Endothelial cell of umbilical vein (primary cell): ENCODE data around the gene TIRAP. TPM values are rescaled to one million over a fixed set of nuclear protein-coding genes. Genes with fewer than 3 reads are reported as not detected.

Source experiments
- BruUV-seq: library from RNA; stranded (reverse); fragments of 400-500 nt; replicated peaks from 2 replicates; lab custom pipeline; 2021; lab: Mats Ljungman, UMichigan
- CTCF ChIA-PET: fragments of 300-600, 350-600 bp; sonication (Branson Sonifier 250); formaldehyde crosslinking; loops from one replicate; lab custom pipeline; 2021; ENCODE audit warnings: antibody characterized with exemption, inconsistent platforms; lab: Charles Lee
- POLR2A ChIA-PET: fragments of 300-600, 350-600 bp; sonication (Branson Sonifier 250); formaldehyde crosslinking; loops from one replicate; lab custom pipeline; 2021; ENCODE audit warnings: antibody characterized with exemption, inconsistent platforms; lab: Charles Lee
- DNase-seq: peaks from one replicate; pipeline ENCODE4 v3.0.0-alpha.2; 2011; ENCODE audit warnings: low read depth, low spot score
- FAIRE-seq: peaks from 2 replicates; lab custom pipeline; 2011; peaks lifted over from hg19 to GRCh38; lab: Jason Lieb, UNC
- H2AFZ ChIP-seq: 2 replicates; pipeline ENCODE4 v1.6.0; 2012; ENCODE audit warnings: low read depth, low read length, control low read depth, inconsistent platforms
- H3K27ac ChIP-seq: 2 replicates; pipeline ENCODE4 v1.5.1; 2011; ENCODE audit warnings: low read depth, mild to moderate bottlenecking, control low read depth, low read length, moderate library complexity; ENCODE audit not compliant: insufficient read depth
- H3K27me3 ChIP-seq, 2 experiments: 2 replicates each; pipeline versions ENCODE4 v1.6.0 to v1.6.1; 2011; ENCODE audit warnings: low read length in 2 of 2, mixed read lengths in 1 of 2; ENCODE audit not compliant: control insufficient read depth in 2 of 2, insufficient read depth in 2 of 2
- H3K36me3 ChIP-seq, 2 experiments: 2 replicates in 1 of 2; 3 replicates in 1 of 2; pipeline ENCODE4 v1.5.1; 2011; ENCODE audit warnings: low read length in 2 of 2, mild to moderate bottlenecking in 1 of 2, moderate library complexity in 1 of 2; ENCODE audit not compliant: control insufficient read depth in 2 of 2, insufficient read depth in 2 of 2; ENCODE audit errors: extremely low read depth in 1 of 2
- H3K4me1 ChIP-seq: 3 replicates; pipeline ENCODE4 v1.5.1; 2011; ENCODE audit warnings: mild to moderate bottlenecking, low read length; ENCODE audit not compliant: control insufficient read depth, insufficient read depth; ENCODE audit errors: extremely low read depth
- H3K4me2 ChIP-seq: 2 replicates; pipeline ENCODE4 v1.6.1; 2011; ENCODE audit warnings: low read length, control low read depth, mixed read lengths; ENCODE audit not compliant: insufficient read depth
- H3K4me3 ChIP-seq, 3 experiments: fragments of 200-600 bp in 1 of 3; sonication (generic), shearing (Covaris generic) in 1 of 3; replicated peaks in 1 of 3; 2 replicates each; pipeline ENCODE4 v1.5.1; 2011 to 2016; ENCODE audit warnings: control low read depth in 3 of 3, low read length in 3 of 3, mild to moderate bottlenecking in 2 of 3, inconsistent platforms in 1 of 3, low read depth in 1 of 3, moderate library complexity in 1 of 3; ENCODE audit not compliant: insufficient read depth in 1 of 3
- H3K79me2 ChIP-seq: 2 replicates; pipeline ENCODE4 v1.6.0; 2012; ENCODE audit warnings: low read length, inconsistent platforms; ENCODE audit not compliant: control insufficient read depth, insufficient read depth
- H3K9ac ChIP-seq: replicated peaks from 2 replicates; pipeline ENCODE3; 2011; ENCODE audit warnings: low read length, control low read depth; ENCODE audit not compliant: insufficient read depth; ENCODE audit errors: extremely low read depth
- H3K9me1 ChIP-seq: replicated peaks from 3 replicates; pipeline ENCODE4 v1.6.0; 2011; ENCODE audit warnings: mild to moderate bottlenecking, low read length; ENCODE audit not compliant: control insufficient read depth, insufficient read depth; ENCODE audit errors: extremely low read depth
- H3K9me3 ChIP-seq: replicated peaks from 2 replicates; pipeline ENCODE4 v1.5.1; 2012; ENCODE audit warnings: low read length, inconsistent platforms; ENCODE audit not compliant: control insufficient read depth, insufficient read depth
- H4K20me1 ChIP-seq: replicated peaks from 2 replicates; pipeline ENCODE3; 2011; ENCODE audit warnings: mild to moderate bottlenecking, low read length; ENCODE audit not compliant: control insufficient read depth, insufficient read depth; ENCODE audit errors: extremely low read depth
- CTCF ChIP-seq, 2 donors: IDR thresholded peaks; 1 replicate in 1 of 2; 2 replicates in 1 of 2; pipeline ENCODE4 v1.5.1; 2011; ENCODE audit warnings: low read length in 2 of 2, mild to moderate bottlenecking in 2 of 2, moderate library complexity in 2 of 2, control low read depth in 1 of 2, inconsistent platforms in 1 of 2, low read depth in 1 of 2; ENCODE audit not compliant: insufficient read depth in 1 of 2; ENCODE audit errors: extremely low read depth in 1 of 2
- EZH2 ChIP-seq: IDR thresholded peaks from 2 replicates; pipeline ENCODE4 v1.6.1; 2012; ENCODE audit warnings: borderline replicate concordance, low read depth, mild to moderate bottlenecking, moderate library complexity, low read length, inconsistent platforms; ENCODE audit not compliant: severe bottlenecking
- FOS ChIP-seq: IDR thresholded peaks from 2 replicates; pipeline ENCODE4 v1.6.1; 2011; ENCODE audit warnings: mild to moderate bottlenecking, low read length, moderate library complexity, borderline replicate concordance; ENCODE audit not compliant: insufficient read depth
- GATA2 ChIP-seq: IDR thresholded peaks from 2 replicates; pipeline ENCODE4 v1.7.0; 2011; ENCODE audit warnings: low read depth, mild to moderate bottlenecking, moderate library complexity, mixed read lengths, low read length; ENCODE audit not compliant: insufficient read length, insufficient read depth
- JUN ChIP-seq: IDR thresholded peaks from 2 replicates; pipeline ENCODE4 v1.6.1; 2011; ENCODE audit warnings: borderline replicate concordance, low read depth; ENCODE audit not compliant: insufficient read length, insufficient read depth
- MYC ChIP-seq: IDR thresholded peaks from one replicate; pipeline ENCODE4 v1.6.1; 2011; ENCODE audit warnings: mild to moderate bottlenecking, low read depth, low read length
- POLR2A ChIP-seq: IDR thresholded peaks from 2 replicates; pipeline ENCODE4 v1.6.1; 2012; ENCODE audit warnings: low read depth, mild to moderate bottlenecking, control low read depth, low read length
- POLR2AphosphoS5 ChIP-seq: IDR thresholded peaks from 2 replicates; pipeline ENCODE4 v1.6.1; 2012; ENCODE audit warnings: low read depth, mild to moderate bottlenecking, control low read depth, low read length, moderate library complexity; ENCODE audit not compliant: insufficient read depth
- dilution Hi-C: fragments of 300-500 bp; cut with MboI; formaldehyde crosslinking; loops from one replicate; pipeline ENCODE4 v1.15.0; 2019; ENCODE audit warnings: low sequenced_read_pairs; ENCODE audit not compliant: extremely low pct_ligation_motif_present
- intact Hi-C: fragments of 100-400 bp; cut with micrococcal nuclease; formaldehyde crosslinking; loops from one replicate; pipeline ENCODE4 v1.10.0; 2022
- polyA plus RNA-seq, 4 experiments: library from polyadenylated mRNA; depleted of rRNA in 3 of 4; stranded (reverse) in 3 of 4; unstranded in 1 of 4; fragments of >200 nt; gene quantifications; 2 replicates each; pipeline versions ENCODE4 v1.2.1 to v1.2.3, GENCODE V29; 2011 to 2012; ENCODE audit warnings: missing spikeins in 1 of 4
- total RNA-seq: library from RNA; stranded (reverse); gene quantifications from 2 replicates; pipeline ENCODE4 v1.2.3, GENCODE V29; 2021
- TF ChIP-seq, protein P1 (sequence below): IDR thresholded peaks from 2 replicates; pipeline ENCODE4 v1.6.1; 2011; ENCODE audit not compliant: insufficient read depth, insufficient read length

Gene TIRAP
- total and polyA plus RNA-seq, 2 donors (not counting 3 experiments of a cell fraction or from before 2014, with no cell fraction given) = 9.3 to 11.0 TPM

GRCh38 chr11:126311401-126312291, 28.8 kb downstream of the TIRAP start:
- no peaks in the 10 kb centered on the region for H3K36me3 ChIP-seq
- dilution Hi-C loops = no loop called here
- no peak overlapping the region for H3K9ac ChIP-seq
- H2AFZ ChIP-seq = no peak overlapping the region
- POLR2A ChIA-PET = interaction anchor here (0.9 to 1.2 kb wide), 3 partner anchors 13 to 148 kb away, joined by 3 read pairs; no protein-coding TSS in a partner anchor
- intact Hi-C loops = loop anchor here (2.0 to 5.0 kb wide), 2 partner anchors 43 to 106 kb away; partner anchors contain the start of gene ST3GAL4
- H3K4me1 ChIP-seq = no peaks in the 10 kb centered on the region
- no peak overlapping the region for H3K27ac ChIP-seq
- no peaks in the 10 kb centered on the region for H3K9me3 ChIP-seq
- H4K20me1 ChIP-seq = no peaks in the 10 kb centered on the region
- H3K4me3 ChIP-seq = no peak overlapping the region
- FAIRE-seq (no peak), DNase-seq (no peak)
- no peaks in the 10 kb centered on the region for H3K9me1 ChIP-seq
- no peaks in the 10 kb centered on the region for H3K27me3 ChIP-seq
- BruUV-seq = no TSS peak
- TF ChIP-seq POLR2AphosphoS5 (no peak), GATA2 (no peak), FOS (no peak), JUN (no peak), CTCF (IDR thresholded peaks at IDR 0.05; ENCODE audit: extremely low read depth in 1 of 2, insufficient read depth in 1 of 2, low read depth in 1 of 2, low read length in 2 of 2) (no peak), EZH2 (no peak), MYC (no peak), POLR2A (no peak)
- TF ChIP-seq, protein P1, sequence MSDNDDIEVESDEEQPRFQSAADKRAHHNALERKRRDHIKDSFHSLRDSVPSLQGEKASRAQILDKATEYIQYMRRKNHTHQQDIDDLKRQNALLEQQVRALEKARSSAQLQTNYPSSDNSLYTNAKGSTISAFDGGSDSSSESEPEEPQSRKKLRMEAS = no peak
- no peaks in the 10 kb centered on the region for H3K79me2 ChIP-seq
- CTCF ChIA-PET = interaction anchor here (0.7 to 10.7 kb wide), 19 partner anchors 7 to 679 kb away, joined by 3 to 437 read pairs (median 12); partner anchors contain the start of gene ST3GAL4
- no peak overlapping the region for H3K4me2 ChIP-seq
